A549 (cell line): ENCODE results near the gene SSU72.

ENCODE experiments used
- EP300 ChIP-seq, 2 experiments: fragments of >200 bp; sonication (Bioruptor Twin); formaldehyde crosslinking; IDR thresholded peaks; 2 replicates in 1 of 2; 3 replicates in 1 of 2; pipeline ENCODE4 v1.6.1; 2016 to 2017
- HEYL ChIP-seq: fragments of 250-450 bp; sonication (Bioruptor Pico); IDR thresholded peaks from 2 replicates; pipeline ENCODE4 v1.8.0; 2021; ENCODE audit warnings: mild to moderate bottlenecking, moderate library complexity
- HOXA7 ChIP-seq: fragments of 250-450 bp; sonication (Bioruptor Pico); IDR thresholded peaks from 2 replicates; pipeline ENCODE4 v1.5.0; 2020; ENCODE audit warnings: mild to moderate bottlenecking, moderate library complexity
- HOXB13 ChIP-seq: fragments of 250-450 bp; sonication (Bioruptor Pico); IDR thresholded peaks from 2 replicates; pipeline ENCODE4 v1.5.0; 2020; ENCODE audit warnings: low read depth, mild to moderate bottlenecking, moderate library complexity
- MAFK ChIP-seq: fragments of 450-650 bp; IDR thresholded peaks from 2 replicates; pipeline ENCODE4 v1.6.1; 2014; ENCODE audit not compliant: partially characterized antibody
- PBX3 ChIP-seq: IDR thresholded peaks from 2 replicates; pipeline ENCODE4 v1.6.1; 2012
- POLR2A ChIP-seq: IDR thresholded peaks from 2 replicates; pipeline ENCODE4 v1.6.1; 2012; ENCODE audit warnings: mild to moderate bottlenecking, low read length
- RAD21 ChIP-seq, 2 experiments: fragments of >200 bp in 1 of 2; sonication (Bioruptor Twin) in 1 of 2; formaldehyde crosslinking in 1 of 2; IDR thresholded peaks in 1 of 2; conservative IDR thresholded peaks in 1 of 2; 2 replicates in 1 of 2; 3 replicates in 1 of 2; pipeline ENCODE4 v1.6.1; 2012 to 2018; ENCODE audit warnings: inconsistent platforms in 1 of 2
- SMC3 ChIP-seq: fragments of >200 bp; sonication (Bioruptor Twin); formaldehyde crosslinking; IDR thresholded peaks from 3 replicates; pipeline ENCODE4 v1.6.1; 2018; ENCODE audit warnings: inconsistent platforms
- TF ChIP-seq, protein P1 (sequence below): fragments of >200 bp; sonication (Bioruptor Twin); formaldehyde crosslinking; IDR thresholded peaks from 3 replicates; pipeline ENCODE4 v1.5.1; 2016
- TF ChIP-seq, protein P2 (sequence below): fragments of 200-600 bp; sonication (generic); IDR thresholded peaks from 2 replicates; pipeline ENCODE4 v1.6.1; 2016; ENCODE audit warnings: antibody characterized with exemption, mild to moderate bottlenecking, moderate library complexity

DNA sequence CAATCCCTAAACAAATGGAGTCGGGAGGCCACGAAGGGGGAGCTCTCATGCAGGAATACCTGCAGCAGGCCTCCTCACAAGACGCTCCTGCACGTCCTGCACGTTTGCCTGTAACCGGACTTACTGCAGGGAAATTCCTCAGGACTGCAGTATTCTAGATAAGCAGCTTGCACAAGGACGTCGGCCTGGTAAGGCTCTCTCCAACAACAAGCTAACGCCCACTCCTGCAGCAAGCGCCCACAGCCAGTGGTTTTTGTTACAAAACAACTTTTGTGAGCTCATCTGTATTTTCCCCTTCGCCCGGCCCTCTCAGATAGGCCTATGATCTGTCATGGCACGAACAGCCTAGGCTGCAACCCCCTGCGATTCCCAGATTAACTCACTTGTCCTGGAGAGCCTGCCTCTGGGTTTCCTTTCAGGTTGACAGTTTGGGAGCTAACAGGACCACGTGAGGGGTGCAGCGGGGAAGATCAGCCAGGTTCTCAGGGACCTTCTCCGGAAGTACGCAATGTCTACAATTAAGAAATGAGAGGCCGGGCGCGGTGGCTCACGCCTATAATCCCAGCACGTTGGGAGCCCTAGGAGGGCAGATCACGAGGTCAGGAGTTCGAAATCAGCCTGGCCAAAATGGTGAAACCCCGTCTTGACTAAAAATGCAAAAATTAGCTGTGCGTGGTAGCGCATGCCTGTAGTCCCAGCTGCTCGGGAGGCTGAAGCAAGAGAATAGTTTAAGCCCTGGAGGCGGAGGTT, 39.7 kb upstream of the SSU72 start:
- TF ChIP-seq POLR2A (no peak), SMC3 (no peak), HOXB13 (no peak), PBX3 (no peak), MAFK (no peak), RAD21 (conservative IDR thresholded peaks at IDR 0.05 in 1 of 2, IDR thresholded peaks at IDR 0.05 in 1 of 2) (no peak), EP300 (IDR thresholded peaks at IDR 0.05) (no peak), HOXA7 (CRISPR knock-in tag) (no peak), HEYL (CRISPR knock-in tag) (no peak)
- TF ChIP-seq, protein P1, sequence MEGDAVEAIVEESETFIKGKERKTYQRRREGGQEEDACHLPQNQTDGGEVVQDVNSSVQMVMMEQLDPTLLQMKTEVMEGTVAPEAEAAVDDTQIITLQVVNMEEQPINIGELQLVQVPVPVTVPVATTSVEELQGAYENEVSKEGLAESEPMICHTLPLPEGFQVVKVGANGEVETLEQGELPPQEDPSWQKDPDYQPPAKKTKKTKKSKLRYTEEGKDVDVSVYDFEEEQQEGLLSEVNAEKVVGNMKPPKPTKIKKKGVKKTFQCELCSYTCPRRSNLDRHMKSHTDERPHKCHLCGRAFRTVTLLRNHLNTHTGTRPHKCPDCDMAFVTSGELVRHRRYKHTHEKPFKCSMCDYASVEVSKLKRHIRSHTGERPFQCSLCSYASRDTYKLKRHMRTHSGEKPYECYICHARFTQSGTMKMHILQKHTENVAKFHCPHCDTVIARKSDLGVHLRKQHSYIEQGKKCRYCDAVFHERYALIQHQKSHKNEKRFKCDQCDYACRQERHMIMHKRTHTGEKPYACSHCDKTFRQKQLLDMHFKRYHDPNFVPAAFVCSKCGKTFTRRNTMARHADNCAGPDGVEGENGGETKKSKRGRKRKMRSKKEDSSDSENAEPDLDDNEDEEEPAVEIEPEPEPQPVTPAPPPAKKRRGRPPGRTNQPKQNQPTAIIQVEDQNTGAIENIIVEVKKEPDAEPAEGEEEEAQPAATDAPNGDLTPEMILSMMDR = no peak
- TF ChIP-seq, protein P2, sequence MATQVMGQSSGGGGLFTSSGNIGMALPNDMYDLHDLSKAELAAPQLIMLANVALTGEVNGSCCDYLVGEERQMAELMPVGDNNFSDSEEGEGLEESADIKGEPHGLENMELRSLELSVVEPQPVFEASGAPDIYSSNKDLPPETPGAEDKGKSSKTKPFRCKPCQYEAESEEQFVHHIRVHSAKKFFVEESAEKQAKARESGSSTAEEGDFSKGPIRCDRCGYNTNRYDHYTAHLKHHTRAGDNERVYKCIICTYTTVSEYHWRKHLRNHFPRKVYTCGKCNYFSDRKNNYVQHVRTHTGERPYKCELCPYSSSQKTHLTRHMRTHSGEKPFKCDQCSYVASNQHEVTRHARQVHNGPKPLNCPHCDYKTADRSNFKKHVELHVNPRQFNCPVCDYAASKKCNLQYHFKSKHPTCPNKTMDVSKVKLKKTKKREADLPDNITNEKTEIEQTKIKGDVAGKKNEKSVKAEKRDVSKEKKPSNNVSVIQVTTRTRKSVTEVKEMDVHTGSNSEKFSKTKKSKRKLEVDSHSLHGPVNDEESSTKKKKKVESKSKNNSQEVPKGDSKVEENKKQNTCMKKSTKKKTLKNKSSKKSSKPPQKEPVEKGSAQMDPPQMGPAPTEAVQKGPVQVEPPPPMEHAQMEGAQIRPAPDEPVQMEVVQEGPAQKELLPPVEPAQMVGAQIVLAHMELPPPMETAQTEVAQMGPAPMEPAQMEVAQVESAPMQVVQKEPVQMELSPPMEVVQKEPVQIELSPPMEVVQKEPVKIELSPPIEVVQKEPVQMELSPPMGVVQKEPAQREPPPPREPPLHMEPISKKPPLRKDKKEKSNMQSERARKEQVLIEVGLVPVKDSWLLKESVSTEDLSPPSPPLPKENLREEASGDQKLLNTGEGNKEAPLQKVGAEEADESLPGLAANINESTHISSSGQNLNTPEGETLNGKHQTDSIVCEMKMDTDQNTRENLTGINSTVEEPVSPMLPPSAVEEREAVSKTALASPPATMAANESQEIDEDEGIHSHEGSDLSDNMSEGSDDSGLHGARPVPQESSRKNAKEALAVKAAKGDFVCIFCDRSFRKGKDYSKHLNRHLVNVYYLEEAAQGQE = no peak
